ENCODE results near the gene MICB.

MICB gene

DNA sequence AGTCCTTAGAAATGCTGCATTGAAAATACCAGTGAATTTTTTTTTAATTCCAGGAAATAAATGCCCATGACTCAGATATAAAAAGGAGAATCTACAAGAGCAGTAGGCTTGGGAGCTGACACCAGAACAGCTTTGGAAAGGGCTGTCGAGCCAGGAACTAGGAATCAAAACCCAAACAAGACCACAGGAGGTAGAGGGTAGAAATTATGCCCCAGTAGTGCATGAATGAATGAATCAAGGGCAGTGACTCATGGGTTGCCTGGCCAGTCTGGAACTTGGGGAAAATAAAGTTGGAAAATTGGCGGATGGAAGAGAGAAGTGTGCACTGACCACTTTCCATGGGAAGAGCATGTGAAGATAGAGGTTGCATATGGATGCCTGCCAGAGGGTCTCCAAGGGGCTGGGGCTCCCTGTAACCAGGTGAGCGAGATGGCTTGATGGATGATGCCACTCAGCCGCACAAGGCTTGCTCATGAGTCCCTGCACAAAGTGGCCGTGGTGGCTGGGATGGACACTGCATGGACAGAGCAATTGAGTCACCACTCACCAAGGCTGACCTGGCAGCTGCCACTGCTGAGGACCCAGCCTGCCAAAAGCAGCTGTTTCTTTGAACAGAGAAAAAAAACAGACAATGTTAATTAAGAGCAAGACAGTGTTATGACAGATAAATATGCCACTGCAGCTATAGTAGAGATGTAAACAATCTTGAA, 15.7 kb downstream of the MICB start:
- no peak for DNase-seq

GRCh38 chr6:31521835-31522234, 23.9 kb downstream of the MICB start:
- no peak for DNase-seq

DNA sequence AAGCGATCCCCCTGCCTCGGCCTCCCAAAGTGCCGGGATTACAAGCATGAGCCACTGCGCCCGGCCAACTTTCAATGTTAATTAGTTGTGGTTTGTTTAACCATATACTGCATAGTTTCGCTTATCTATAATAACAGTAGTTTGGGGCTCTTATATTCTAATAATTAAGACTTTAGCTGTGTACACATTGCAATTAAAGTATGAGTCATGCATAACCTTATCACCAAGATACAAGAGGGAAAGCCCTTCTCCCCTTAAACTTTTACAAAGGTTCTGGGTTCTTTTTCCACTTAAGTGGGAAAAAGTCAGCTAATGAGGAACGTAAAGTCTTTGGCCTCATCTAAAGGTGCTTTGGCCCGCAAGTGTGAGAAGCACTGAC, 27.6 kb downstream of the MICB start:
- no peak for DNase-seq

DNA sequence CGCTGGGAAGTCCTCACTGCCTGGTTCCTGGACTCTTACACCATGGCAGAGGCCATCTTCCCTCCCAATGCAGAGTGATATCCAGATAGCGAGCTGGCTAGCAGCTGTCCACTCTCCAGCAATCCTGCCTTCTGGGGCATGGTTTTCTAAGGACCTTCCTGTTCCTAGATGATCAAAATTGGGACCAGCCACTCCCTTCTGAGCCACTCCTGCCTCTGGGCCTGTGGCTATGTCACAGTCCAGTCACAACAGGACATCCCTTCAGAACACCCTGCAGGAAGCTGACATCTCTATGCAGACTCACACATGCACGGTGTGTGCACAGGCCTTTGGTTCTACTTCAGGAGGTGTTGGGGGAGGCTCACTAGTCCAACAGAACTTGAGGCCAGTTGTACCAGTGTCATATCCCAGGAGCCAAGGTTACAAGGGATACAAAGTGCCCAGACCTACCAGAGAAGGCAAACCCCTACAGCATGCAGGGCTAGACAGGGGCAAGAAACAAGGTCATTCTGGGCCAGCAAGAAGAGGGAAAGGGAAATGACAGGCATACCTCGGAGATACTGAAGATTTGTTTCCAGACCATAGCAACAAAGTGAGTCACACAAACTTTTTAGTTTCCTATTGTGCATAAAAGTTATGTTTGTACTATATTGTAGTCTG, 28.1 kb downstream of the MICB start:
- DNase-seq = no peak

DNA sequence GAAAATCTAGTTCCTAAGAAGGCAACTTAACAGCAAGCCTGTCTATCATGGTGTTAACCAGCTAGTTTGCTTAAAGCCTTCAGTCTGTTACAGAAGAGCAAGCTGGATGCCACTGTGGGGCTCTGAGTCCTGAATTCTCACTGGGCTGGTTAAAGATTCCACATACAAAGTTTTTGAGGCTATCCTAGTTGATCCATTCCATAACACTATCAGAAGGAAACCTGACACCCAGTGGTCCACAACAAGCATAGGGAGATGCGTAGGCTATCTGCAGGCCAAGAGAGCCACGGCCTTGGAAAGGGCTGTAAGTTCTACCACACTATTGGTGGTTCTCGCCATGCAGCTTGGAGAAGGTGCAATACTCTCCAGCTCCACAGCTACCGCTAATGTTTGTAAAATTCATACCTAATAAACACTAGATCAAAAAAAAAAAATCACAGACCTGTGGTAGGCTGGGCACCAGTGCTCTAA, 30.4 kb downstream of the MICB start:
- no peak for DNase-seq

GRCh38 chr6:31528821-31529328, 30.9 kb downstream of the MICB start, which contains the start of gene MCCD1:
MCCD1 (plus strand) TSS chr6:31528962; CDS start chr6:31529015, 53 bp downstream.
- DNase-seq = no peak

DNA sequence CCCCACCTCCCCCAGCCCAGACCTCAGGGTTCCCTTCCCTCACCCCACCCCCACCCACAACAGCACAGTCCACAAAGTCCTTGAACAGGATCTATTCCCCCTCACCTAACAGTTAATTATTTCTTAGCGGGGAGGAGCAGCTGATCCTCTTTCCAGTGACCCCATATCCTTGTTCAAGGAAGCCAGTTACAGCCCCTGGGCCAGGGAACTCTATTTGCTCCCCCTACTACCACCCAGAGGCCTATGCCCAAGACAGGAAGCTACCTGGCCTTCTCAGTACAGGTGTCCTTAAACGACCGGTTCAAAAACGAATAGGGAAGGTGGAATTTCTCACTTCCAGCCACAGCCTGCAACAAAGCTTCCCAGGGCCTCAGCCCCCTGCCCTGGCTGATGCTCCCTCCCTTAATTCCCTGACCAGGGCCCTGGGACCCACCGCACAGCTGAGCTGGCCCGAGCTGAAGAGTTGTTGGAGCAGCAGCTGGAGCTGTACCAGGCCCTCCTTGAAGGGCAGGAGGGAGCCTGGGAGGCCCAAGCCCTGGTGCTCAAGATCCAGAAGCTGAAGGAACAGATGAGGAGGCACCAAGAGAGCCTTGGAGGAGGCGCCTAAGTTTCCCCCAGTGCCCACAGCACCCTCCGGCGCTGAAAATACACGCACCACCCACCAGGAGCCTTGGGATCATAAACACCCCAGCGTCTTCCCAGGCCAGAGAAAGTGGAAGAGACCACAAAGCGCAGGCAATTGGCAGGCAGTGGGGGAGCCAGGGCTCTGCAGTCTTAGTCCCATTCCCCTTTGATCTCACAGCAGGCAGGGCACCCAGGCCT, 31.6 kb downstream of the MICB start:
- no peak for DNase-seq

GRCh38 chr6:31530659-31531058, 32.7 kb downstream of the MICB start:
- DNase-seq = no peak

- DNase-seq = no peak
Observed at GRCh38 chr6:31531162-31531561, 33.2 kb downstream of the MICB start.

DNA sequence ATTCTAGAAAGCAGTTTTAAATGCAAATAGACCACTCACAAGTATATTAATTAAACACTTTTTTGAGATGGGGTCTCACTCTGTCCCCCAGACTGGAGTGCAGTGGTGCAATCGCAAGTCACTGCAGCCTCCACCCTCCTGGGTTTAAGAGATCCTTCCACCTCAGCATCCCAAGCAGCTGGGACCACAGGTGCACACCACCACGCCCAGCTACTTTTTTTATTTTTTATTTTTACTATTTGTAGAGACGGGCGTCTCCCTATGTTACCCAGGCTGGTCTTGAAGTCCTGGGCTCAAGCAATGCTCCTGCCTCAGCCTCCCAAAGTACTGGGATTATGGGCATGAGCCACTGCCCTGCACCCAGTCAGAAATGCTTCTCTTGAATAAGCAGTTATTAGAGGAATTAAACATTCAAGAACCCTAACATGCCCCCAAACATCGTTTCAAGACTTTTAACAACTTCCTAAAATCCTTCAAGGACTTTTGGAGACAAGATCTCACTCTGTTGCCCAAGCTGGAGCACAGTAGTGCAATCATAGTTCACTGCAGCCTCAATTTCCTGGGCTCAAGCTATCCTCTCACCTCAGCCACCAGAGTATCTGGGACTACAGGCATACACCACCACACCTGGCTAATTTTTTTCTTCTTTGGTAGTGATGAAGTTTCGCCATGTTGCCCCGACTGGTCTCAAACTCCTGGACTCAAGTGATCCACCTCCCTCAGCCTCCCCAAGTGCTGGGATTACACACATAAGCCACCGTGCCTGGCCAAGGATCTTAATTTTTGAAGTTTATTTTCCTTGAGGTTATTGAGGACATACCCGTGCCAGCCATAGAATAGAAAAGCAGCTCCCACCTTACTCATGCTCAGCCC, 34.1 kb downstream of the MICB start:
- DNase-seq = no peak

DNA sequence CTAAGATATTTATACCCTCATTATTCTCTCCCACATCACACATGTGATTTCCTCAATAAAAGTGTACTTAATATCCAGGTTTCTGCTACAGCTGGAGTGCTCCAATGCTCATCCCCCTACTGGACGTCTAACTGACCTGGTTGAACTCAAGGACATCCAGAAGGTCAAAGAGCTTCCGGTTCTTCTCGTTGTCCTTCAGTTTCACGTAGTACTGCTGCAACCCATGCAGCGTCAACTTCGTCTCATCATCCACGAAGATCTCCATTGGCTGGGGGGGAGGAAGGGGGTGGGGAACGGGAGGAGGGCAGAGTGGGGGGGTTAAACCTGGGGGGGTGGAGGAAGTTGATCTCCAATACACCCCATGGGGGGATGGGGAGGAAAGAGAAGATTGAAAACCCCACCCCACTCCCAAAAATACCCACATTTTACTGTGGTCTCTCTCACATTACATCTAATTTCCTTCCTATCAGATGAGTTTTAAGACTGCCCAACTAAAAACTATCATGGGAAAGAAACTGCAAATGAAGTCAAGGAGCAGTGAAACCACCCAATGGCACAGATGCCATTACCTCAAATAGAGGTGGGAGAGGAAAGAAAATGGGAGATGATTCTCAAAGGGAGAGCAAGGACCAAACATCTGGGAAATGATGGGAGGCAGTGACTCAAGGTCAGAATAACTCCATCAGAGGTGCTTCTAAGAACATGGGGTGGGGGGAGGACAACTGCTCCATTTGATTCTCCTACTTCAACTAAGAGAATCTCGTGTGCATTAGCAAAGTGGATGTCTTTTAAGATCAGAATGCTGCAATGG, 34.9 kb downstream of the MICB start:
- DNase-seq = no peak

GRCh38 chr6:31533455-31533841, 35.5 kb downstream of the MICB start:
- DNase-seq = no peak

DNA sequence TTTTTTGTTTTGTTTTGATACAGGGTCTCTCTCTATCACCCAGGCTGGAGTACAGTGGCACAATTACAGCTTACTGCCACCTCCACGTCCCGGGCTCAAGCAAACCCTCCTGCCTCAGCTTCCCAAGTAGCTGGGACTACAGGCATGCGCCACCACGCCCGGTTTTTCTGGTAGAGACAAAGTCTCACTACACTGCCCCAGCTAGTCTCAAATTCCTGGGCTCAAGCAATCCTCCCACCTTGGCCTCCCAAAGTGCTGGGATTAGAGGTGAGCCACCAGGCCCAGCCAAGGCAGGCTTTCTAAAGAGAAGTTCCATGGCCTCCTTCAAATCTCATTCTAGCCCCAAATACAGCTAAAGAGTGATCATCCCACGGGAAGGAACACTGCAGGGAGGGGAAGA, 36.1 kb downstream of the MICB start:
- DNase-seq = no peak

- DNase-seq = no peak
Observed at GRCh38 chr6:31534521-31535040, 36.6 kb downstream of the MICB start.

DNA sequence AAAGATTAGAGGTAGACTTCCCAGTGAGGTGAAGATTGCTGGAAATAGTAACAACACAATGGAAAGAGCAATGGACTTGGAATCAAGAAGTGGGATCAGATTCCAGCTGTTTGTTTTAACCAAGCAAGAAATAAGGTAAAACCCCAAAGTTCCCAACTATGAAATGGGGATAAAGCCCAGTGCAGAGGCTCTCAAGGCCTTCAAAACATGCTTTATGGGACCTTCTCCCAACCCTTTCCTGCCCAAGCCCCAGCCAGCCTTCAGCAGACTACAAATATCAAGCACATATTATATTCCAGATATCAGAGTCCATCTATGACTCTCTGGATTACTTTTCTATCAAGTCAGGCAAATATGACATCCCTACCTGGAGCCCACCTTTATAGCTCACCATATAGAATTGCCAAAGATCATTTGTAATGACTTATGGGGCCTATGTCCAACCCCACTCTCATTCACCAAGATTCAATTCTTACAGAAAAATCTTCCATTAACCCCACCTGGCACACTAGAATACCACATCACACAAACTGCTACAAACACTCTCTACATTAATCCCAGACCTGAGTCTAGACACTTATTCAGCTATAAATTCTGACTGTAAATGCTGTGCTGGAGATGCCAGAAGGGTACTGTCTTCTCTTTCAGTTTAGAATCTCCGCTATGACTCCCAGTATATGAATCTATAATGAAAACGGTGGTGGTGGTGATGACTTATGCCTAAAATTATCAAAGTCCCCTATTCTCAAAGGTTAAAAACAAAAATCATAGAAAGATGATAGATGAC, 37.8 kb downstream of the MICB start:
- DNase-seq = no peak

- no peak for DNase-seq
Observed at GRCh38 chr6:31538805-31539400, 41.0 kb downstream of the MICB start.

DNA sequence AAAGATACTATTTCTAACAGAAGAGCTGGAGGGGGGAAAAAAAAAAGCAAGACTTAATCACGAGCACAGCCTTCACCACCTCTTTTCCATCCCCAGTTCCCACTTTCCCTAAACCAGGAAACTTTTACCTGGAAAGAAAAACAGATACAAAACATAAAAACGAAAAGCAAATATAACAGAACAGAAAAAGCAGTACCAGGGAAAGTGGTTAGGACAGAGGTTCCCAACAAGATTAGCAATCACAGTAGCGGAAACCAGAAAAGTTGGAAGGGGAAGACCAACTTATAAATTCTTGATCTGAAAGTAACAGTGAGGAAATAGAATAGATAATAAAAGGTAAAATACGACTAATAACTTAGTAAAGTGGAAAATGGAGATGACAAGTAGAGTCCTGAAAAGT, 42.7 kb downstream of the MICB start:
- no peak for DNase-seq

DNA sequence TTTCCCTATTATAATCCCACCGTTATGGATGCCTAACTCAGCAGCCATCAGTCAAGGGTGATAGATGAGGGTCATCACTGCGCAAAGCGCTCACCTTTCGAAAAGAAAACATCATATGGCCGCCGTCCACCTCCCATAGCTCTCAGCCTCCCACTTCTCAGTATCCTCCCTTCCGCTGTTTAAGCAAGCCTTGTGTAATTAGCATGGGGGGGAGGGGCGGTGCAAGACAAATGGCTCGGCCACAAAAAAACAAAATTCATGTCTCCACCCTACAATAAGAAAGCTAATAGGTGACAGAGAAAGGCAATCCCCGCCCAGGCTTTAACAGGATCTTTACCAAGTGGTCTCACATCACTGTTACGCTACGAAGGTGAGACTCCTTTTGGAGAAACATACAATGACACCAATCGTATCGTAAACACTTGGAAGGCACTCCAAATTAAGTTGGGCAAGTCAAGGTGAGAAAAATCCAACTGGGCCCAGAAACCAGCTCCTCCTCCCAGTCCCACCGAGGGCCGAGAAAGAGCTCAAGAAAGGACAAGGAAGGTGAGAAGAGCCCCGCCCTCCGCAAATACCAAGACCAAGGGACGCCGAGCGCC, 43.2 kb downstream of the MICB start:
- DNase-seq = peak; percentile 50

DNA sequence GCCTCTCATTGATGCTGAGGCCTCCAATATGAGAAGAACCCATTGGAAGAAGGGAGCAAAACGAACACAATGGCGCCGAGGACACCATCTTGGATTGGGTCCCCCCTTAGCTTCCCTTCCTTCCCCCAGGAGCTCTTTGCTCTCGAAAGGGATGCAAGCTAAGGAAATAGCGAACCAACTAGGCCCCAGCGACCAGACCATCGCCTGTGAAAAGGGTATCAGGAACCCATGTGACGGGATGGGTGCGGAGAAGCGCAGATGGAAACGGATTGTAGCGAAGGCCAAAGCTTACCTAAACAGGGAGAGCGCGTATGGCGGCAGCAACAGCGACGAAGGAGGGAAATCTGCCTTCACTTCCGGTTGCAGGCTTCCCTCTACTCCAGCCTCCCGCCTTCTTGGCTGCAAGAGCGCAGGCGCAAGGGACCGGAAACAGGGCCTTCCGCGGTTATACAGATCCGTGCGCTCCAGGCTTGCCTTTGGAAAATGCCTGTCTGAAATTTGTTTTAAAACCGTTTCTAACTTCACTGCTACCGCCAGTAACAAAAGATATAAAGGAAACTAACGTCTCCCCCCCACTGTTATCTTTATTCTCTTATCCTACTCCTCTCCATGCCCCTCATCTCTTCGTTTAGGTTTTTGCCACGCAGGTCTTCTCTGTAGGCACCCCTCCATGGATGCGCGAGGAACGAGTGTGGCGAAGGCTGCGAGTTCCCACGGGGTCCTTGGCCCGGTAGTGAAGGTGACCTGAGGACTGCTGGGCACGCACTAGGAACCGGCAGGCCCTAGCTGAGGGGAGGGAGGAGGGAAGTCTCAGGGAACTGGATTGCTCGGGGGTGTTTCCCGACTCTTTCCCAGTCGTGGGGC, 43.9 kb downstream of the MICB start, which contains the start of gene DDX39B:
Gene DDX39B (minus strand): TSS at position 346 of the 864 bp plus-strand sequence. CDS start 1,471 bp downstream, outside the sequence.
- DNase-seq = peak; percentile 94
